WTC11 (cell line): Measurements from ENCODE around the gene FANCD2OS.

ENCODE experiments used
- MLX ChIP-seq: sonication (generic); formaldehyde crosslinking; IDR thresholded peaks from 2 replicates; pipeline ENCODE4 v1.8.1; 2023; ENCODE audit warnings: mild to moderate bottlenecking, missing genetic modification reagents, moderate library complexity
- NFE2L1 ChIP-seq: sonication (generic); formaldehyde crosslinking; IDR thresholded peaks from 2 replicates; pipeline ENCODE4 v1.8.1; 2023; ENCODE audit warnings: missing genetic modification reagents
- OVOL2 ChIP-seq: fragments of 250-450 bp; sonication (Bioruptor Pico); IDR thresholded peaks from 2 replicates; pipeline ENCODE4 v1.9.0; 2021; ENCODE audit warnings: mild to moderate bottlenecking, borderline replicate concordance
- SMAD4 ChIP-seq: sonication (generic); formaldehyde crosslinking; IDR thresholded peaks from 2 replicates; pipeline ENCODE4 v1.8.0; 2022; ENCODE audit warnings: mild to moderate bottlenecking, missing genetic modification reagents
- ZNF121 ChIP-seq: sonication (generic); formaldehyde crosslinking; IDR thresholded peaks from 2 replicates; pipeline ENCODE4 v1.8.0; 2023; ENCODE audit warnings: missing genetic modification reagents
- ZNF263 ChIP-seq: sonication (generic); formaldehyde crosslinking; IDR thresholded peaks from 2 replicates; pipeline ENCODE4 v1.8.1; 2022; ENCODE audit warnings: low read depth, mild to moderate bottlenecking, moderate library complexity, missing genetic modification reagents
- ZNF416 ChIP-seq: fragments of 250-450 bp; sonication (Bioruptor Pico); IDR thresholded peaks from 2 replicates; pipeline ENCODE4 v1.9.0; 2021; ENCODE audit warnings: mild to moderate bottlenecking, inconsistent platforms
- TF ChIP-seq, protein P1 (sequence below): fragments of 200-600 bp; IDR thresholded peaks from 2 replicates; pipeline ENCODE4 v1.8.0; 2022; ENCODE audit warnings: antibody characterized with exemption
- TF ChIP-seq, protein P2 (sequence below): sonication (generic); formaldehyde crosslinking; IDR thresholded peaks from 2 replicates; pipeline ENCODE4 v1.8.0; 2022; ENCODE audit warnings: mild to moderate bottlenecking, missing genetic modification reagents

GRCh38 chr3:10155123-10155472 is 47.0 kb upstream of the FANCD2OS start:
- TF ChIP-seq, protein P1, sequence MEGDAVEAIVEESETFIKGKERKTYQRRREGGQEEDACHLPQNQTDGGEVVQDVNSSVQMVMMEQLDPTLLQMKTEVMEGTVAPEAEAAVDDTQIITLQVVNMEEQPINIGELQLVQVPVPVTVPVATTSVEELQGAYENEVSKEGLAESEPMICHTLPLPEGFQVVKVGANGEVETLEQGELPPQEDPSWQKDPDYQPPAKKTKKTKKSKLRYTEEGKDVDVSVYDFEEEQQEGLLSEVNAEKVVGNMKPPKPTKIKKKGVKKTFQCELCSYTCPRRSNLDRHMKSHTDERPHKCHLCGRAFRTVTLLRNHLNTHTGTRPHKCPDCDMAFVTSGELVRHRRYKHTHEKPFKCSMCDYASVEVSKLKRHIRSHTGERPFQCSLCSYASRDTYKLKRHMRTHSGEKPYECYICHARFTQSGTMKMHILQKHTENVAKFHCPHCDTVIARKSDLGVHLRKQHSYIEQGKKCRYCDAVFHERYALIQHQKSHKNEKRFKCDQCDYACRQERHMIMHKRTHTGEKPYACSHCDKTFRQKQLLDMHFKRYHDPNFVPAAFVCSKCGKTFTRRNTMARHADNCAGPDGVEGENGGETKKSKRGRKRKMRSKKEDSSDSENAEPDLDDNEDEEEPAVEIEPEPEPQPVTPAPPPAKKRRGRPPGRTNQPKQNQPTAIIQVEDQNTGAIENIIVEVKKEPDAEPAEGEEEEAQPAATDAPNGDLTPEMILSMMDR, result no peak
- TF ChIP-seq, protein P2, sequence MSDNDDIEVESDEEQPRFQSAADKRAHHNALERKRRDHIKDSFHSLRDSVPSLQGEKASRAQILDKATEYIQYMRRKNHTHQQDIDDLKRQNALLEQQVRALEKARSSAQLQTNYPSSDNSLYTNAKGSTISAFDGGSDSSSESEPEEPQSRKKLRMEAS (CRISPR knock-in tag), result no peak
- TF ChIP-seq ZNF416 (CRISPR knock-in tag) (no peak), OVOL2 (no peak), NFE2L1 (CRISPR knock-in tag) (no peak), ZNF121 (CRISPR knock-in tag) (no peak), SMAD4 (CRISPR knock-in tag) (no peak), MLX (CRISPR knock-in tag) (no peak), ZNF263 (no peak)
